ENCODE measurements around the gene TBC1D21.

DNA sequence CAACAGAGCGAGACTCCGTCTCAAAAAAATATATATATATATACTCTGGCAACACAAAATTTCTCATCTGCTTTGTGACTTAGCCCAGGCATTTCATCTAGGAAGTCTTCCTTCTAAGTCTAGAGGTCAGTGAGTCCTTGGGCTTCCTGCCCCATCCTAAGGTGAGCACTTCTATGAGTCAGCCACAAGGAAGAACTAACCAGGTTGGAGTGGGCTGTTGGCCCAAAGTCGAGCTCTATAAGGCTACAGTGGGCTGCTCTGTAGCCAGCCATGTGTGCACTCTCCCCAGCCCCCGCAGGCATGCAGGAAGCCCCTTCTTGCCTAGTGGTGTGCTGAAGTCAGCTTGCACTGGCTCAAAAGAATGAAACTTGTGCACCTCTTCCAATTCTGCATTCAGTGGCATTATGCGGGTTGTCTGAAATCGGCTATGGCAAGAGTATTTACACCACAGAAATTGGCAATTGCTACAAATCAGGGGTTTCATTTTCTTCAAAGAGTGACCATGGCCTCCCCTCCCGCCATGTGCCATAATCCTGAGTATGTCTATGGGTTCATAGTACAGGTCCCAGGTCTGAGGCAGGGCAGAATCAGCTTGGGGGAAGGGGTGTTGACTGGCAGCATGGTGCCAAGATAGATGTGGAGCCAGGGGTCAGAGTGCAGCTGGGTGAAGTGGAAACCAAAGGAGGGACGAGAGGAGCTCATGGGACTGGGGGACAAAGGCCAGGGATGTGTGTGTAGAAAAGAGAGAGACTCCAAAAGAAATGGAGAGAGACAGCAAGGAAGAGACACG is 30.9 kb downstream of the TBC1D21 start:
- TF ChIP-seq, protein P1, sequence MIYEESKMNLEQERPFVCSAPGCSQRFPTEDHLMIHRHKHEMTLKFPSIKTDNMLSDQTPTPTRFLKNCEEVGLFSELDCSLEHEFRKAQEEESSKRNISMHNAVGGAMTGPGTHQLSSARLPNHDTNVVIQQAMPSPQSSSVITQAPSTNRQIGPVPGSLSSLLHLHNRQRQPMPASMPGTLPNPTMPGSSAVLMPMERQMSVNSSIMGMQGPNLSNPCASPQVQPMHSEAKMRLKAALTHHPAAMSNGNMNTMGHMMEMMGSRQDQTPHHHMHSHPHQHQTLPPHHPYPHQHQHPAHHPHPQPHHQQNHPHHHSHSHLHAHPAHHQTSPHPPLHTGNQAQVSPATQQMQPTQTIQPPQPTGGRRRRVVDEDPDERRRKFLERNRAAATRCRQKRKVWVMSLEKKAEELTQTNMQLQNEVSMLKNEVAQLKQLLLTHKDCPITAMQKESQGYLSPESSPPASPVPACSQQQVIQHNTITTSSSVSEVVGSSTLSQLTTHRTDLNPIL (CRISPR knock-in tag; IDR thresholded peaks at IDR 0.05; ENCODE audit: low read depth): no peak
- TF ChIP-seq OSR1 (CRISPR knock-in tag; IDR thresholded peaks at IDR 0.05) (no peak), SNAI2 (CRISPR knock-in tag; IDR thresholded peaks at IDR 0.05) (no peak), ZNF8 (CRISPR knock-in tag; IDR thresholded peaks at IDR 0.05) (no peak), CSDC2 (CRISPR knock-in tag; IDR thresholded peaks at IDR 0.05) (no peak), RARB (CRISPR knock-in tag; IDR thresholded peaks at IDR 0.05) (no peak), ARNTL (CRISPR knock-in tag; IDR thresholded peaks at IDR 0.05; ENCODE audit: borderline replicate concordance, low read depth) (no peak), ZFP3 (CRISPR knock-in tag; IDR thresholded peaks at IDR 0.05) (no peak), ESRRG (CRISPR knock-in tag; IDR thresholded peaks at IDR 0.05) (no peak), ZFP30 (CRISPR knock-in tag; IDR thresholded peaks at IDR 0.05) (no peak)
- TF ChIP-seq, protein P2, sequence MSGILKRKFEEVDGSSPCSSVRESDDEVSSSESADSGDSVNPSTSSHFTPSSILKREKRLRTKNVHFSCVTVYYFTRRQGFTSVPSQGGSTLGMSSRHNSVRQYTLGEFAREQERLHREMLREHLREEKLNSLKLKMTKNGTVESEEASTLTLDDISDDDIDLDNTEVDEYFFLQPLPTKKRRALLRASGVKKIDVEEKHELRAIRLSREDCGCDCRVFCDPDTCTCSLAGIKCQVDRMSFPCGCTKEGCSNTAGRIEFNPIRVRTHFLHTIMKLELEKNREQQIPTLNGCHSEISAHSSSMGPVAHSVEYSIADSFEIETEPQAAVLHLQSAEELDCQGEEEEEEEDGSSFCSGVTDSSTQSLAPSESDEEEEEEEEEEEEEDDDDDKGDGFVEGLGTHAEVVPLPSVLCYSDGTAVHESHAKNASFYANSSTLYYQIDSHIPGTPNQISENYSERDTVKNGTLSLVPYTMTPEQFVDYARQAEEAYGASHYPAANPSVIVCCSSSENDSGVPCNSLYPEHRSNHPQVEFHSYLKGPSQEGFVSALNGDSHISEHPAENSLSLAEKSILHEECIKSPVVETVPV (CRISPR knock-in tag; IDR thresholded peaks at IDR 0.05): no peak
- TF ChIP-seq, protein P3, sequence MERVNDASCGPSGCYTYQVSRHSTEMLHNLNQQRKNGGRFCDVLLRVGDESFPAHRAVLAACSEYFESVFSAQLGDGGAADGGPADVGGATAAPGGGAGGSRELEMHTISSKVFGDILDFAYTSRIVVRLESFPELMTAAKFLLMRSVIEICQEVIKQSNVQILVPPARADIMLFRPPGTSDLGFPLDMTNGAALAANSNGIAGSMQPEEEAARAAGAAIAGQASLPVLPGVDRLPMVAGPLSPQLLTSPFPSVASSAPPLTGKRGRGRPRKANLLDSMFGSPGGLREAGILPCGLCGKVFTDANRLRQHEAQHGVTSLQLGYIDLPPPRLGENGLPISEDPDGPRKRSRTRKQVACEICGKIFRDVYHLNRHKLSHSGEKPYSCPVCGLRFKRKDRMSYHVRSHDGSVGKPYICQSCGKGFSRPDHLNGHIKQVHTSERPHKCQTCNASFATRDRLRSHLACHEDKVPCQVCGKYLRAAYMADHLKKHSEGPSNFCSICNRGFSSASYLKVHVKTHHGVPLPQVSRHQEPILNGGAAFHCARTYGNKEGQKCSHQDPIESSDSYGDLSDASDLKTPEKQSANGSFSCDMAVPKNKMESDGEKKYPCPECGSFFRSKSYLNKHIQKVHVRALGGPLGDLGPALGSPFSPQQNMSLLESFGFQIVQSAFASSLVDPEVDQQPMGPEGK (CRISPR knock-in tag; IDR thresholded peaks at IDR 0.05; ENCODE audit: borderline replicate concordance): no peak
- TF ChIP-seq, protein P4, sequence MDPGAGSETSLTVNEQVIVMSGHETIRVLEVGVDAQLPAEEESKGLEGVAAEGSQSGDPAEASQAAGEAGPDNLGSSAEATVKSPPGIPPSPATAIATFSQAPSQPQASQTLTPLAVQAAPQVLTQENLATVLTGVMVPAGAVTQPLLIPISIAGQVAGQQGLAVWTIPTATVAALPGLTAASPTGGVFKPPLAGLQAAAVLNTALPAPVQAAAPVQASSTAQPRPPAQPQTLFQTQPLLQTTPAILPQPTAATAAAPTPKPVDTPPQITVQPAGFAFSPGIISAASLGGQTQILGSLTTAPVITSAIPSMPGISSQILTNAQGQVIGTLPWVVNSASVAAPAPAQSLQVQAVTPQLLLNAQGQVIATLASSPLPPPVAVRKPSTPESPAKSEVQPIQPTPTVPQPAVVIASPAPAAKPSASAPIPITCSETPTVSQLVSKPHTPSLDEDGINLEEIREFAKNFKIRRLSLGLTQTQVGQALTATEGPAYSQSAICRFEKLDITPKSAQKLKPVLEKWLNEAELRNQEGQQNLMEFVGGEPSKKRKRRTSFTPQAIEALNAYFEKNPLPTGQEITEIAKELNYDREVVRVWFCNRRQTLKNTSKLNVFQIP (CRISPR knock-in tag; IDR thresholded peaks at IDR 0.05; ENCODE audit: borderline replicate concordance, low read depth): no peak

Measured in SK-N-SH treated with all-trans-retinoic acid at 6 μM for 48 hours (cell line).